HepG2 (cell line): ENCODE data around the gene ENPP1. TPM values are rescaled to one million over a fixed set of nuclear protein-coding genes. Genes with fewer than 3 reads are reported as not detected.

Experiments used
- CEBPG ChIP-seq: IDR thresholded peaks from 2 replicates; pipeline ENCODE4 v1.6.1; 2016
- ERF ChIP-seq: IDR thresholded peaks from 2 replicates; pipeline ENCODE4 v1.6.1; 2018; ENCODE audit warnings: missing biosample characterization, missing genetic modification reagents
- HNRNPH1 ChIP-seq: fragments of 200-400 bp; formaldehyde crosslinking; optimal IDR thresholded peaks from 2 replicates; pipeline ENCODE3; 2017; ENCODE audit warnings: mild to moderate bottlenecking, low read depth, low read length
- MED13 ChIP-seq: sonication (generic); formaldehyde crosslinking; IDR thresholded peaks from 2 replicates; pipeline ENCODE4 v1.5.0; 2020; ENCODE audit warnings: missing genetic modification reagents
- NFE2 ChIP-seq: sonication (generic); formaldehyde crosslinking; IDR thresholded peaks from 2 replicates; pipeline ENCODE4 v1.4.0; 2020; ENCODE audit warnings: missing genetic modification reagents
- ONECUT2 ChIP-seq: sonication (generic); formaldehyde crosslinking; IDR thresholded peaks from 2 replicates; pipeline ENCODE4 v1.4.0; 2020; ENCODE audit warnings: missing genetic modification reagents
- RFX1 ChIP-seq: fragments of 450-650 bp; IDR thresholded peaks from 2 replicates; pipeline ENCODE4 v1.6.1; 2017
- SMAD3 ChIP-seq: sonication (generic); formaldehyde crosslinking; IDR thresholded peaks from 2 replicates; pipeline ENCODE4 v1.4.0; 2020; ENCODE audit warnings: missing genetic modification reagents
- SMARCC2 ChIP-seq: fragments of 450-650 bp; IDR thresholded peaks from 2 replicates; pipeline ENCODE4 v1.6.1; 2017; ENCODE audit warnings: antibody characterized with exemption, mild to moderate bottlenecking
- ZMYM3 ChIP-seq: sonication (generic); formaldehyde crosslinking; IDR thresholded peaks from 2 replicates; pipeline ENCODE4 v1.5.1; 2020; ENCODE audit warnings: mild to moderate bottlenecking, missing genetic modification reagents
- ZNF282 ChIP-seq: fragments of 450-650 bp; IDR thresholded peaks from 2 replicates; pipeline ENCODE4 v1.6.1; 2018; ENCODE audit not compliant: partially characterized antibody
- polyA plus RNA-seq, 8 experiments: library from polyadenylated mRNA; depleted of rRNA in 3 of 8; stranded (reverse) in 7 of 8; unstranded in 1 of 8; fragments of >200 nt; fragmentation: Illumina TruSeq in 4 of 8; extraction: Trizol in 4 of 8; gene quantifications; 2 replicates each; pipeline versions ENCODE4 v1.2.1 to v1.2.3, GENCODE V29; 2011 to 2016; ENCODE audit warnings: low read depth in 4 of 8, missing spikeins in 1 of 8, mixed read lengths in 1 of 8; ENCODE audit not compliant: insufficient read depth in 1 of 8
- total RNA-seq, 5 experiments: library from RNA; depleted of rRNA; stranded (reverse); fragments of >200 nt; fragmentation: Illumina TruSeq; extraction: Trizol; gene quantifications; 2 replicates each; pipeline ENCODE4 v1.2.3, GENCODE V29; 2016; ENCODE audit warnings: low read depth in 1 of 5
- TF ChIP-seq, protein P1 (sequence below): sonication (generic); formaldehyde crosslinking; IDR thresholded peaks from 2 replicates; pipeline ENCODE4 v1.4.0; 2020; ENCODE audit warnings: mild to moderate bottlenecking, missing genetic modification reagents
- TF ChIP-seq, protein P2 (sequence below): sonication (generic); formaldehyde crosslinking; IDR thresholded peaks from 2 replicates; pipeline ENCODE4 v1.5.0; 2020; ENCODE audit warnings: missing genetic modification reagents, mild to moderate bottlenecking, borderline replicate concordance
- TF ChIP-seq, protein P3 (sequence below): sonication (generic); formaldehyde crosslinking; conservative IDR thresholded peaks from 2 replicates; pipeline ENCODE4 v1.8.1; 2023; ENCODE audit warnings: missing genetic modification reagents
- TF ChIP-seq, protein P4 (sequence below): sonication (generic); formaldehyde crosslinking; IDR thresholded peaks from 2 replicates; pipeline ENCODE4 v1.4.0; 2020; ENCODE audit warnings: missing genetic modification reagents, low read depth, mild to moderate bottlenecking, borderline replicate concordance
- TF ChIP-seq, protein P5 (sequence below): sonication (generic); formaldehyde crosslinking; conservative IDR thresholded peaks from 2 replicates; pipeline ENCODE4 v1.4.0; 2020; ENCODE audit warnings: missing genetic modification reagents

Gene ENPP1
- total and polyA plus RNA-seq, 2 of the 13 experiments (the other 11 are each of a cell fraction or from before 2014, with no cell fraction given) = 56.5 to 160 TPM

DNA sequence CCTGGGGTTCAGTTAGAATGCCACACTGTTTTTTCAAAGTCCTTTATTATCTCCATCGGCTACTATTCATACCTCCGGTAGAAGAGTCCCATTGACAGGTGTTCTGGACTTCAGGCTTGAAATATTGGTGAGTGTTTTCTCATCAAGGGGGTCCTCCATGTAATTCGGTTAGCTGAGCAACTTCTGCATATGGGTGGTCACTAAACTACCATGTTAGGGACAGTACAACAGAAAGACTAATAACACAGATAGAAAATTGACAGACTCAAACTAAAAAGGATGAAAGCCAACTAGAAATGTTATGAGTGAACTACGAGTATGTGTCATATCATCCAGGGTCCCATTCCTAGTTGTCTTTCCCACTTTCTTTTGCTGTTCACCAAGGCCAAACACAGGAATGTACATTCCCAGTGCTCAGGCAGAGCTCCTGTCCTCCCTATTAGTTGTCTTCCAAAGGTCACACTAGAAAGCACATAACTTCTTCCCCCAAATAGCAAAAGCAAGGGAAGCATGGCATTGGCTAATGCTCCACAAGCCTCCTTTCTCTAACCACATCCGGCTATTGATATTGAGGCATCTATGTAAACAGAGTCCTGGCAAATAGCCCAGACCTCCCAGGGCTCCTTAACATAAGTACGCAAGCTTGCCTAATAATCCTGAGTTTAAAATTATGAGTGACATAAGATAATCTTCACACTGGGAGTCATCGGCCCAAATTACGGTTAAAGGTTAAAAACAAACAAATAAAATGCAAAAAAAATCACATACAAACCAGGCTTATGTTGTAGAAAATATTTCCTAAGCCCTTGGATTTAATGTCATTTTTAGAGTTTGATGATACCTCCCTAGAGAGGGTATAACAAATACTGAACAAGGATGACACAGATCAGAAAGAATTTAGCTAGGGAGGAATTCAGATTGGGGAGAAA is 130.1 kb downstream of the ENPP1 start (continued):
- TF ChIP-seq, protein P1, sequence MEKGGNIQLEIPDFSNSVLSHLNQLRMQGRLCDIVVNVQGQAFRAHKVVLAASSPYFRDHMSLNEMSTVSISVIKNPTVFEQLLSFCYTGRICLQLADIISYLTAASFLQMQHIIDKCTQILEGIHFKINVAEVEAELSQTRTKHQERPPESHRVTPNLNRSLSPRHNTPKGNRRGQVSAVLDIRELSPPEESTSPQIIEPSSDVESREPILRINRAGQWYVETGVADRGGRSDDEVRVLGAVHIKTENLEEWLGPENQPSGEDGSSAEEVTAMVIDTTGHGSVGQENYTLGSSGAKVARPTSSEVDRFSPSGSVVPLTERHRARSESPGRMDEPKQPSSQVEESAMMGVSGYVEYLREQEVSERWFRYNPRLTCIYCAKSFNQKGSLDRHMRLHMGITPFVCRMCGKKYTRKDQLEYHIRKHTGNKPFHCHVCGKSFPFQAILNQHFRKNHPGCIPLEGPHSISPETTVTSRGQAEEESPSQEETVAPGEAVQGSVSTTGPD (CRISPR knock-in tag) = no peak; the same call in 1 of the 2 replicates
- TF ChIP-seq ONECUT2 (CRISPR knock-in tag) = peak; percentile 77
- TF ChIP-seq, protein P2, sequence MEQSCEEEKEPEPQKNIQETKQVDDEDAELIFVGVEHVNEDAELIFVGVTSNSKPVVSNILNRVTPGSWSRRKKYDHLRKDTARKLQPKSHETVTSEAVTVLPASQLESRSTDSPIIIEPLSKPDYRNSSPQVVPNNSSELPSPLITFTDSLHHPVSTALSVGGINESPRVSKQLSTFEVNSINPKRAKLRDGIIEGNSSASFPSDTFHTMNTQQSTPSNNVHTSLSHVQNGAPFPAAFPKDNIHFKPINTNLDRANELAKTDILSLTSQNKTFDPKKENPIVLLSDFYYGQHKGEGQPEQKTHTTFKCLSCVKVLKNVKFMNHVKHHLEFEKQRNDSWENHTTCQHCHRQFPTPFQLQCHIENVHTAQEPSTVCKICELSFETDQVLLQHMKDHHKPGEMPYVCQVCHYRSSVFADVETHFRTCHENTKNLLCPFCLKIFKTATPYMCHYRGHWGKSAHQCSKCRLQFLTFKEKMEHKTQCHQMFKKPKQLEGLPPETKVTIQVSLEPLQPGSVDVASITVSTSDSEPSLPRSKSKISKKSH (CRISPR knock-in tag) = no peak
- no peak; the same call in 1 of the 2 replicates for TF ChIP-seq SMARCC2
- TF ChIP-seq MED13 = no peak
- TF ChIP-seq ERF (CRISPR knock-in tag) = peak; percentile 98
- TF ChIP-seq, protein P3, sequence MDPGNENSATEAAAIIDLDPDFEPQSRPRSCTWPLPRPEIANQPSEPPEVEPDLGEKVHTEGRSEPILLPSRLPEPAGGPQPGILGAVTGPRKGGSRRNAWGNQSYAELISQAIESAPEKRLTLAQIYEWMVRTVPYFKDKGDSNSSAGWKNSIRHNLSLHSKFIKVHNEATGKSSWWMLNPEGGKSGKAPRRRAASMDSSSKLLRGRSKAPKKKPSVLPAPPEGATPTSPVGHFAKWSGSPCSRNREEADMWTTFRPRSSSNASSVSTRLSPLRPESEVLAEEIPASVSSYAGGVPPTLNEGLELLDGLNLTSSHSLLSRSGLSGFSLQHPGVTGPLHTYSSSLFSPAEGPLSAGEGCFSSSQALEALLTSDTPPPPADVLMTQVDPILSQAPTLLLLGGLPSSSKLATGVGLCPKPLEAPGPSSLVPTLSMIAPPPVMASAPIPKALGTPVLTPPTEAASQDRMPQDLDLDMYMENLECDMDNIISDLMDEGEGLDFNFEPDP (CRISPR knock-in tag) = 0 out of 2 replicates have a peak, but pooled peaks have one; percentile 49
- TF ChIP-seq ZNF282 = no peak
- TF ChIP-seq, protein P4, sequence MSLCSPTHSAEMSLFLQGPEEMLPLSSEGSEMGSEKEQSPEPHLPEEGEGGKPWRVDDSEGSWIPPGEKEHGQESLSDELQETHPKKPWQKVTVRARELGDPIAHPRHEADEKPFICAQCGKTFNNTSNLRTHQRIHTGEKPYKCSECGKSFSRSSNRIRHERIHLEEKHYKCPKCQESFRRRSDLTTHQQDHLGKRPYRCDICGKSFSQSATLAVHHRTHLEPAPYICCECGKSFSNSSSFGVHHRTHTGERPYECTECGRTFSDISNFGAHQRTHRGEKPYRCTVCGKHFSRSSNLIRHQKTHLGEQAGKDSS (CRISPR knock-in tag) = peak; percentile 91; the same call in 1 of the 2 replicates
- no peak for TF ChIP-seq NFE2 (CRISPR knock-in tag)
- peak; percentile 99 for TF ChIP-seq SMAD3
- TF ChIP-seq, protein P5, sequence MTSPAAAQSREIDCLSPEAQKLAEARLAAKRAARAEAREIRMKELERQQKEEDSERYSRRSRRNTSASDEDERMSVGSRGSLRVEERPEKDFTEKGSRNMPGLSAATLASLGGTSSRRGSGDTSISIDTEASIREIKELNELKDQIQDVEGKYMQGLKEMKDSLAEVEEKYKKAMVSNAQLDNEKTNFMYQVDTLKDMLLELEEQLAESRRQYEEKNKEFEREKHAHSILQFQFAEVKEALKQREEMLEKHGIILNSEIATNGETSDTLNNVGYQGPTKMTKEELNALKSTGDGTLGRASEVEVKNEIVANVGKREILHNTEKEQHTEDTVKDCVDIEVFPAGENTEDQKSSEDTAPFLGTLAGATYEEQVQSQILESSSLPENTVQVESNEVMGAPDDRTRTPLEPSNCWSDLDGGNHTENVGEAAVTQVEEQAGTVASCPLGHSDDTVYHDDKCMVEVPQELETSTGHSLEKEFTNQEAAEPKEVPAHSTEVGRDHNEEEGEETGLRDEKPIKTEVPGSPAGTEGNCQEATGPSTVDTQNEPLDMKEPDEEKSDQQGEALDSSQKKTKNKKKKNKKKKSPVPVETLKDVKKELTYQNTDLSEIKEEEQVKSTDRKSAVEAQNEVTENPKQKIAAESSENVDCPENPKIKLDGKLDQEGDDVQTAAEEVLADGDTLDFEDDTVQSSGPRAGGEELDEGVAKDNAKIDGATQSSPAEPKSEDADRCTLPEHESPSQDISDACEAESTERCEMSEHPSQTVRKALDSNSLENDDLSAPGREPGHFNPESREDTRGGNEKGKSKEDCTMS = no peak
- TF ChIP-seq CEBPG (CRISPR knock-in tag) = peak; percentile 93
- TF ChIP-seq RFX1 = no peak
- no peak for TF ChIP-seq HNRNPH1
- TF ChIP-seq ZMYM3 (CRISPR knock-in tag) = peak; percentile 93
